Measurements from ENCODE around the gene ST8SIA6. TPM values are rescaled to one million over a fixed set of nuclear protein-coding genes. Genes with fewer than 3 reads are reported as not detected.

Gene ST8SIA6
- total RNA-seq, 4 donors from 2014 or later, result not detected

DNA sequence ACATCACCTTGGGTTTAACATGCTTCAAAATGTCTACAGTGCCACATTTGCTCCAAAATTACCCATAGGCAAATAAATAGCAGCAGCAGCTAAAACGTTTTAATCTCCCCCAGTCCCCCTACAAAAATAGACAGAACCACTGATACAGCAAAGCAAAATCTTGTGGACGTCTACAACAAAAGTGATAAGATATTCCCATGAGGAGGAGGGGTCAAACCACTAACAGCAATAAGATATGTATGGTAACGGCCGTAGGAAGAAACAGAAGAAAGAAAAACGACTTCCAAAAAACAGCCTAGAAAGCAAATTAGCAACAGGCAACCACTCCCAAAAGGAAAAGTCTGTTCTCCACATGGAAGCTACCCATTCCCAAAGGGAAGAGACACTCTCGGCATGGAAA lies 34.5 kb upstream of the ST8SIA6 start:
- no peak for DNase-seq
- no peaks in the 10 kb centered on the region for H3K36me3 ChIP-seq
- no peaks in the 10 kb centered on the region for H3K9me3 ChIP-seq
- H3K27ac ChIP-seq, result no peak overlapping the region
- TF ChIP-seq POLR2A (IDR thresholded peaks at IDR 0.05), result no peak
- TF ChIP-seq, protein P1, sequence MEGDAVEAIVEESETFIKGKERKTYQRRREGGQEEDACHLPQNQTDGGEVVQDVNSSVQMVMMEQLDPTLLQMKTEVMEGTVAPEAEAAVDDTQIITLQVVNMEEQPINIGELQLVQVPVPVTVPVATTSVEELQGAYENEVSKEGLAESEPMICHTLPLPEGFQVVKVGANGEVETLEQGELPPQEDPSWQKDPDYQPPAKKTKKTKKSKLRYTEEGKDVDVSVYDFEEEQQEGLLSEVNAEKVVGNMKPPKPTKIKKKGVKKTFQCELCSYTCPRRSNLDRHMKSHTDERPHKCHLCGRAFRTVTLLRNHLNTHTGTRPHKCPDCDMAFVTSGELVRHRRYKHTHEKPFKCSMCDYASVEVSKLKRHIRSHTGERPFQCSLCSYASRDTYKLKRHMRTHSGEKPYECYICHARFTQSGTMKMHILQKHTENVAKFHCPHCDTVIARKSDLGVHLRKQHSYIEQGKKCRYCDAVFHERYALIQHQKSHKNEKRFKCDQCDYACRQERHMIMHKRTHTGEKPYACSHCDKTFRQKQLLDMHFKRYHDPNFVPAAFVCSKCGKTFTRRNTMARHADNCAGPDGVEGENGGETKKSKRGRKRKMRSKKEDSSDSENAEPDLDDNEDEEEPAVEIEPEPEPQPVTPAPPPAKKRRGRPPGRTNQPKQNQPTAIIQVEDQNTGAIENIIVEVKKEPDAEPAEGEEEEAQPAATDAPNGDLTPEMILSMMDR (IDR thresholded peaks at IDR 0.05), result no peak
- H3K27me3 ChIP-seq, result no peaks in the 10 kb centered on the region
- no peak overlapping the region for H3K4me3 ChIP-seq
- no peaks in the 10 kb centered on the region for H3K4me1 ChIP-seq

DNA sequence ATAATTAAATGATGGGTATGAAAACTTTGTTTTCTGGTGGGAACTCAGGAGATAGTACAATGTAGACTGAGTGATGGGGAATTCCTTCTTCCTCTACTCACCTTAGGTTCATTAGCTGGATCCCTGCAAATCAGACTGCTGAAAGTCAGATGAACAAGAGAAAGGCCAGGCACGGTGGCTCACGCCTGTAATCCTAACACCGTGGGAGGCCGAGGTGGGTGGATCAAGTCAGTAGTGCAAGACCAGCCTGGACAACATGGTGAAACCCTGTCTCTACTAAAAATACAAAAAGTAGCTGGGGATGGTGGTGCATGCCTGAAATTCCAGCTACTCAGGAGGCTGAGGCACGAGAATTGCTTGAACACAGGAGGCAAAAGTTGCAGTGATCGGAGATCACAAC lies 28.7 kb upstream of the ST8SIA6 start:
- no peaks in the 10 kb centered on the region for H3K9me3 ChIP-seq
- TF ChIP-seq, protein P1 (IDR thresholded peaks at IDR 0.05), result no peak
- TF ChIP-seq POLR2A (IDR thresholded peaks at IDR 0.05), result no peak
- H3K4me1 ChIP-seq, result no peaks in the 10 kb centered on the region
- no peak for DNase-seq
- no peaks in the 10 kb centered on the region for H3K27me3 ChIP-seq
- H3K4me3 ChIP-seq, result no peak overlapping the region
- H3K27ac ChIP-seq, result no peak overlapping the region
- H3K36me3 ChIP-seq, result no peaks in the 10 kb centered on the region

DNA sequence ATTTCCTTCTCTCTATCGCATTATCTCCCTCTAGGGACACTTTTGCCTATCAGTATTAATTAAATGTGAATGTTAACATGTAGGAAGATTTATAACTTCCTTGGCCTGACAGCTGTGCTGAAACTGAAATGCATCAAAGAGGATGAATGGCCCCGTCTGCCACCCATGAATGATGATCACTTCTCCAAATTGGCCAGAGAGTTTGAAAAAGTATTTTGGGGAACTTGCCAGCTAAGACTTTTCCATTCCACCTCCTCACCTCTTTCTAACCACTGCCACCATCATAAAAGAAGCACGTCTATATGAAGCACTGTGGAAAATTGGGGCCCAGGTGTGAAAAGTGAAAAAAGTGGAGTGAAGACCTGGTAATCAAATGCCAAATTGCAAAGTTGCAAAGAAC lies 25.4 kb upstream of the ST8SIA6 start:
- TF ChIP-seq POLR2A (IDR thresholded peaks at IDR 0.05), result no peak
- TF ChIP-seq, protein P1 (IDR thresholded peaks at IDR 0.05), result no peak
- no peaks in the 10 kb centered on the region for H3K9me3 ChIP-seq

DNA sequence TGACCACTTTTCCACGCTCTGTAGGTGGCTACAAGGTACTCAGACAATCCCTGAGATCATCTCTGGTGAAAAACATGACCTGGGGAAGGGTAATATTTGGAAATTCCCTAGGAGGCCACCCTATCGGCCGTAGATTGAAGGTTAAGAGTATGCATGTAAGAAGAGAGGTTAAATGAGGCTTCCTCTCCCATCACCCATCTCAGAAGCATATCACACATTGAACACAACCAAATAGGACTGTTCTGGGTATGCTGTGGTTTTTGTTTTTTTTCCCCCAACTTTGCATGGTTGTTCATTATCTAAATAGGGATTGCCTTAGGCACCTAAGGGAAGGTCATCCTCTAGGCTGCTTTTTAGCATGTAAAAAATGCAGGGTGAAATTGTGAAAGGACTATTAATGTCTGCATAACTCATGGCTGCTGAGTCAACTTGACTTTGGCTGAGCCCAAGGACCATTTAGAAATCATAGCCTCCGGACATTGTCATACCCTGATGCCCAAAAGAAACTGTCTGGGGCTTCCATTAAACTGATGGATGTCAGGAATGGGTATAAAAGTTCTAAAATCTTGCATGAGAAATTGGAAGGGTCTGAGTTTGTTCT lies 24.7 kb upstream of the ST8SIA6 start:
- no peak overlapping the region for H3K4me3 ChIP-seq
- no peaks in the 10 kb centered on the region for H3K27me3 ChIP-seq
- H3K9me3 ChIP-seq, result no peaks in the 10 kb centered on the region
- no peaks in the 10 kb centered on the region for H3K4me1 ChIP-seq
- no peak overlapping the region for H3K27ac ChIP-seq
- no peak for TF ChIP-seq POLR2A (IDR thresholded peaks at IDR 0.05)
- TF ChIP-seq, protein P1 (IDR thresholded peaks at IDR 0.05), result no peak
- no peak for DNase-seq
- no peaks in the 10 kb centered on the region for H3K36me3 ChIP-seq

More for the DNA sequence above, 25.4 kb upstream of the ST8SIA6 start:
- Histone ChIP-seq H3K36me3 (no peaks in the 10 kb centered on the region), H3K4me1 (no peaks in the 10 kb centered on the region), H3K4me3 (no peak overlapping the region), H3K27me3 (no peaks in the 10 kb centered on the region), H3K27ac (no peak overlapping the region)
- no peak for DNase-seq

DNA sequence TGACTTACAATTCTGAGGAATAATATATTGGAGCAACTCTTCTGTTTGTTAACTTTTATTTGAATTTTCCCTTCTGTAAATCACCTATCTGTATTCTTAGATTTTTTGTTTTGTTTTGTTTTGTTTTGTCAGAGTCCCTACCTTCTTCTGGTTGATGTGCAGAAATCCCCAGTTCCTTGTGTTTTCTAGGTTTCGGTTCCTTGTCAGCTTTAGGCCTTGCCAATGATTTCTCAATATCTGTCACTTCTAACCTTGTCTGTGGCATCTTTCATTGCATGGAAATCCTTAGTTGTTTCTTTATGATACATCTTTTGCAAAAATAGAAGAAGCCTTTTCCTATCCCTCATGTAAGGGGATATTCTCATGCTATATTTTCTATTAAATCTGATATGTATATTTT lies 21.7 kb upstream of the ST8SIA6 start:
- no peak overlapping the region for H3K4me3 ChIP-seq

More for the DNA sequence above, 21.7 kb upstream of the ST8SIA6 start:
- TF ChIP-seq, protein P1 (IDR thresholded peaks at IDR 0.05), result no peak
- TF ChIP-seq POLR2A (IDR thresholded peaks at IDR 0.05), result no peak
- Histone ChIP-seq H3K27ac (no peak overlapping the region), H3K4me1 (no peaks in the 10 kb centered on the region), H3K27me3 (no peaks in the 10 kb centered on the region), H3K9me3 (no peaks in the 10 kb centered on the region), H3K36me3 (no peaks in the 10 kb centered on the region)
- no peak for DNase-seq
